ENCODE measurements around the gene GAS2.

The GAS2 gene

DNA sequence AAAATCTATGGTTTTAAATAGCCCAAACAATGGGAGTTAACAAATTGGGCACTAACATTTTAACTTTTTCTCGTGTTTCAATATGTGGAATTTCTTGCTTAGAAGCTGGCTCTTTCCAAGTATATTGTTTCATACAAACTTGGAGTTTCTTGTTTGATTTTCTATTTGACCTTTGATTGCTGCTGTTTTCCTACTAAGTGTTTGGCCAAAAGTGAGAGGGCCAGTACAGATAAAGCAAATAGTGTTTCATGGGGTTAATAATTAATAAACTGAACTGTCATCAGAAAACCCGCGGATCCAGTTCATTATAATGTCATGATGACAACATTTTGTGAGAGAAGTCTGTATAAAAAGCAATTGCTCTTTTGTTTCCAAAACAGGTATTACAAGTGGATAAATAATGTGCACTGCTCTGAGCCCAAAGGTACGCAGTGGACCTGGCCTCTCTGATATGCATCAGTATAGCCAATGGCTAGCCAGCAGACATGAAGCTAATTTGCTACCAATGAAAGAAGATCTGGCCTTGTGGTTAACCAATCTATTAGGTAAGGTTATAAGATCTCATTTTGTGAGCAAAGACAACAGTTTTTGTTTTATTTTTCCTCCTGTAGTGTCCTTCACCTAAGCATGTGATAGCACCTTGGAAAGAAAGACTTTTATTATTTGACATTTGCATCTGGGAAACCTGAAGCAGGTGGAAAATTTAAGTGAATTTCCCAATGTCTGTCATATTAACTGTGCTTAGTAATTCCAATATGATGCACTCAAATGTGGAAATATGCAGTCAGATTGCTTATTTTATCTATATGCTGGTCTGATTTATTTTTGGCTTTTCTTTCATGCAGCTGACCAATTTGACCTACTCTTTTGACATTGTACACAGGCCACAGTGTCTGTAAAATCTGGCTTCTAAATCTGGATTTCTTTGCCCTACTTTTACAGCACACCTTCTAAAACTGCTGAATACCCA lies 8.3 kb downstream of the GAS2 start:
- no peak for DNase-seq

DNA sequence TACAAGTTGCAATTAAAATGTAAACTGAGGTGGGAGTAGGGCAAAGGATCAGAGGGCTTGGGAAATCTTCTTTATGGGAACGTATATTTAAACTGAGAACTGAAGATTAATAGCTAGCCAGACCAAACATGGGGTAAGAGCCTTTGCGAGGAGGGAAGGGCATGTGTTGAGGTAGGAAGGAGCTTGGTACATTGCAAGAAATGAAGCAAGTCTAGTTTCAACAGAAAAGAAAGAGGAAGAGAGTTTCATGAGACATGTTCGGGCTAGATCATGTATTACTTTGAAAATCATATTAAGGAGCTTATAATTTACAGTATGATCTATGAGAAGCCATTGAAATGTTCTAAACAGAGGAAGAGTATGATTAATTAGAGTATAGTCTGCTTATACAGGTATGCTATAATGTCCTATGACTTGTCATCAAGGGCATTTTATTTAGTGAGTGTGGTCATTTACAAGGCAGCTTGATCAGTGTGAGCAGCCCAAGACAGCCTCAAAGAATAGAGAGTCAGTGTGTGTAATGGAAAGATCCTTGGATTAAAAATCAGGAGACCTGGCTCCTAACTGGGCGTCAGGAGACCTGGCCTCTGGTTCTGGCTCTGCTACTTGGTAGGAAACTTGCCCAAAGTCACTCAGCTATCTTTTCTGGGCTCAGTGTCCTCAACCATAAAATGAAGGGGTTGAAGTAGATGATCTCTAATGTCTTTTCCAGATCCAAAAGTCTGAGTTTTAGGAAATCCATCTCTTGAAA lies 10.9 kb downstream of the GAS2 start:
- no peak for DNase-seq

DNA sequence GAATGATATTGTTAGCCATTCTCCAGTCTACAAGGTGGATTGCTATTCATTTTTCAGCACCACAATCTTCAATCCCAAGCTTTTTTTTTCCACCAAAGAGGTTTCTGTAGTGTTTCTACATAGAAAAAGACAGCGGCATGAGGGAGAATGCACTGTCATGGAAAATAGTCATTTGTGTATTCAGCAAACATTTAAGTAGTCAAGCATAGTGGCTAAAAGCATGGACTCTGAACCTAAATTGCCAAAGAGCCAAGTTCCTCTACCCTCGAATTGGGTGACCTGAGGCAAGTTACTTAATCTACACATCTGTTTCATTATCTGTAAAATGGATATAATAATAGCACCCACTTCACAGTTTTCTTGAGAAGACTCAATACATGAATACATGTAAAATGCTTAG lies 14.2 kb downstream of the GAS2 start:
- no peak for DNase-seq

GRCh38 chr11:22681281-22681812 lies 14.9 kb downstream of the GAS2 start:
- no peak for DNase-seq

- no peak for DNase-seq
Observed at GRCh38 chr11:22684082-22684481, 17.7 kb downstream of the GAS2 start.

- DNase-seq, result no peak
Observed at GRCh38 chr11:22685111-22685510, 18.7 kb downstream of the GAS2 start.

DNA sequence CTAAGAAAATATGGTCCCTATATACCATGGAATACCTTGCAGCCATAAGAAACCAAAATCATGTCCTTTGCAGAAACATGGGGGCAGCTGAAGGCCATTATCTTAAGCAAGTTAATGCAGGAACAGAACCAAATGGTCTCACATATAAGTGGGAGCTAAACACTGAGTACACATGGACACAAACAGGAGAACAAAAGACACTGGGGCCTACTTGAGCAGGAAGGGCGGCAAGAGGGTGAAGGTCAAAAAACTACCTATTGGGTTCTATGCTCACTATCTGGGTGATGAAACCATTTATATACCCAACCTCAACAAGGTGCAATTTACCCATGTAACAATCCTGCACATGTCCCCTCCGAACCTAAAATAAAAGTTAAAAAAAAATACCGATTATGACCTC lies 22.5 kb downstream of the GAS2 start:
- no peak for DNase-seq

- no peak for DNase-seq
Observed at GRCh38 chr11:22690257-22690656, 23.8 kb downstream of the GAS2 start.

- DNase-seq, result no peak
Observed at GRCh38 chr11:22690871-22691270, 24.5 kb downstream of the GAS2 start.

- no peak for DNase-seq
Observed at GRCh38 chr11:22699388-22699787, 33.0 kb downstream of the GAS2 start.

DNA sequence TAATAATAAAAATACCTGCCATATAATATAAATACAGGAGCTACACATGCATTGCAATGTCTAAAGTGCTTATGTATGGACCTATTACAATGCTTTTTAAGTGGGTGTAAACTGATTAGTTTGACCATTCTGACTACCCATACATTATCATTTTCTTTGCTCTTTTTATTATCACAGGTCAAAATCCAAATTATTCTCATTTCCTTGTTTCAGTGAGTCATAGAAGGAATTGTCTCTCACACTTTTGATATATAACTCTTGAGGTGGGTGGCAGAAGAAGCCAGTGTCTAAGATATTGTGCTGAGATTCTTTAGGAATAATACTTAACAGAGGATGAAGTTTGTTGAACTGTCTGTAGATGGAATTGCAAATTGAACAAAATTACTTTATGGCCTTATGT lies 35.6 kb downstream of the GAS2 start:
- DNase-seq, result no peak

DNA sequence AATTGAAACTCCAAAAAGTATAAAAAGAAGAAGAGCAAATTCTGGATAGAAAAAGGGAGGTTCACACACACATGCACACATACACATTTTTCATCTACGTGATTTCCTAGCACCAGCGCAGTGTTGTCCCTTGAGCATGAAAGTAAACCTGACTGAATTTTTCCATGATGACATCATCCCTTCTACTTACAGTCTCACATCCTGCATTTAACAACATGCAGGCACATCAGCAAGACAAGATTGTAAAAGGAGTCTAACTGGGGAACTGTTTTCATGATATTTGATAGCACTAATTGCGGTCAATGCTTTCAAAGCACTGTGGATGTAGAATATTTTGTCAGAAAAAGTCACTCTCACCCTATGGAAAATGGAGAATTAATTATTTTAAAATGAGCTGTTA lies 36.6 kb downstream of the GAS2 start:
- no peak for DNase-seq

DNA sequence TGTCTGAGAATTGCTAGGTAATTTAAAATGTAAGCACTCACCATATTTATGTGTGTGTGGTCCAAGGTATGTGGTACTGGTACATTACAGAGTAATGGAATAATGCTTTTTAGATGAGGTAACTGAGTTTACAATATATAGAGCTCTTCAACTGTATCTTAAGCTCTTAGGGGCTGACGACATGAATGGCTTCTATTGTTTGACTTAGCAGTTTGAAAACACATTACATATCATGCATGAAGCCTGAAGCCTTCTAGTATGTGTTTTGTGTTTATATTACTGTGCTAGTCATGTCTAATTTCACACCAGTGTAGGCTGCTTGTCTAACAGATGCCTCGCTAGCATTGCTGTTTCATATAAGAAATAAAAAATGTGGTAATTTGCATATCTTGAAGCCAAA lies 37.2 kb downstream of the GAS2 start:
- no peak for DNase-seq

DNA sequence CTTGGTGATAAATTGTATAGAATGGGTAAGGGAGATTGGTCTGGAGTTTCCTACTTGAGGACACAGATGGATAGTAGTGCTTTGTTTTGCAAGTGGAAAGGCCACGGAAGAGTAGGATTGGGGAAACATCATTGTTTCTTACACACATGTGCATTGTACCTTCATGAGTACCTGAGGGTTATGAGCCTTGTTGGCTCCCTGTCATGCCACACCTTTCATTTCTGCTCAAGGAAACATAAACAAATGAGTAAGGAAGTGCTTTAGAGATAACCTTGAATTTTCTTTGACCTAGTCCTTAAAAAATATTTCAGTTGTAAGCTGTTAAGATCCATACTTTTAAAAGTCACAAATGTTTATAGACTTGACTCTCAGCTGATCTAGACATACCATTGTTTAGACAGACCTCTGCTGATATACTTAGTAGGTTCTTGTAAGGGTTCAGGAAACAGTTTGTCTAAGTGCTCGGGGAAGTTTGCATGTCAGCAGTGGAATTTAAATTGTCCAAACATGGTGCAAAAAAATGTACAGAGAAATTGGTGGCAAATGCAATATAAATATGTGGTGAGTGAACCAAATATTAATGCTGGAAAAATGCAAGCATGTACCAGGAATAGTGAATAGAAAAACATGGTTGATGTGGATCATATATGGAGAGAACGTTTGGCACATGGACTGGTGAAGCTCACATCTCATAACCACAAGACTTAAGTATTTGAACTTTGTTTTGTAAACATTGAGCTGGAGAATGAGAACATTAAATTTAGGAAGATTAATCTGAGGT lies 40.9 kb downstream of the GAS2 start:
- DNase-seq, result no peak

- DNase-seq, result no peak
Observed at GRCh38 chr11:22711071-22711770, 44.8 kb downstream of the GAS2 start.

DNA sequence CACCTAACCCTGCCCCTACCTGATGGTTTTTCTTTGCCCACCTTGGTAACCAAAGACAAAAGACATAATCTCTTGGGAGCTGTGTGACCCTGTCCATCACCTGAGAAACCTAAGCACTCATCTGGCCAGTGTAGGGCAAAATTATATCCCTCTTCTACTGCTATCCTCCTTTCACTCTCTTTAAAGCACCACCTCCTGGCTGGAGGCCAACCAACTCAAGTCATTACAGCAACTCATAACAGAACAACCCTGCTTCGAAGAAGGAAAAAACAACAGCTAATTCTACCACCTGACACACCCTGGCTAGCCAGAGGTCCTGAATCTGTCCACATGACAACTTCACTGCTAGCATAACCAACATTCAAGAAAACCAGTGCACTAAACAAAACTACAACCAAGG lies 45.5 kb downstream of the GAS2 start:
- no peak for DNase-seq

DNA sequence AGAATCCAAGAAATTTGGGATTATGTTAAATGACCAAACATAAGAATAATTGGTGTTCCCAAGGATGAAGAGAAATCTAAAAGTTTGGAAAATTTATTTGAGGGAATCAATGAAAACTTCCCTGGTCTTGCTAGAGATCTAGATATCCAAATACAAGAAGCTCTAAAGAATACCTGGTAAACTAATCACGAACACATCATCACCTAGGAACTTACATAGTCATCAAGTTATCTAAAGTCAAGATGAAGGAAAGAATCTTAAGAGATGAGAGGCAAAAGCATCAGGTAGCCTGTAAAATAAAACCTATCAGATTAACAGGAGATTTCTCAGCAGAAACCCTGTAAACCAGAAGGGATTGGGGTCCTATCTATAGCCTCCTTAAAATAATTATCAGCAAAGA lies 46.9 kb downstream of the GAS2 start:
- DNase-seq, result no peak

DNA sequence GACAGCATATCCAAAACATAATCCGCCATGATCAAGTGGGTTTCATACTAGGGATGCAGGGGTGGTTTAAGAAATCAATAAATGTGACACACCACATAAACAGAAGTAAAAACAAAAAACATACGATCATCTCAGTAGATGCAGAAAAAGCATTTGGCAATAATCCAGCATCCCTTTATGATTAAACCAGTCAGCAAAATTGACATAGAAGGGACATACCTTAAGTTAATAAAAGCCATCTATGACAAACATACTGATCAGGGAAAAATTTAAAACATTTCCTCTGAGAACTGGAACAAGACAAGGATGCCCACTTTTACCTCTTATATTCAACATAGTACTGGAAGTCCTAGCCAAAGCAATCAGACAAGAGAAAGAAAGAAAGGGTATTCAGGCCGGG lies 49.6 kb downstream of the GAS2 start:
- DNase-seq, result no peak

GRCh38 chr11:22720457-22720856 lies 54.0 kb downstream of the GAS2 start:
- DNase-seq, result no peak

- no peak for DNase-seq
Observed at GRCh38 chr11:22723274-22723673, 56.9 kb downstream of the GAS2 start.

DNA sequence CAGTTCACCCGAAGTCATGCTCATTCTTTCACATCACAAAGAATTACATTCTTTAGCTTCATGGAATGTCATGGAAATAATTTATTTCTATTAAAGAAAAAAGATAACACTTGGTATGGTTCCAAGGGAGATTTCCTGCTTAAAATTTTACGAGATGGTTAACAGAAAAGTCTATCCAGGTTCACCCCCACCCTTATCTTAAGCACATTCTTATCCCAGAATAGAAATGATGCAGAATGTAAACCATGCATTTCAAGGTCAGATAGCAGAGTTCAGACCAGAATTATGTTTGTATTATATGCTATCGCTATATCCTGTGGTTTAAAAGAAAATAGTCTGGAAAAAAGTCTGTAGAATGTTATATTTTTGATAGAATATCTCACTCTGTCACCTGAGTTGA lies 58.7 kb downstream of the GAS2 start:
- DNase-seq, result no peak

DNA sequence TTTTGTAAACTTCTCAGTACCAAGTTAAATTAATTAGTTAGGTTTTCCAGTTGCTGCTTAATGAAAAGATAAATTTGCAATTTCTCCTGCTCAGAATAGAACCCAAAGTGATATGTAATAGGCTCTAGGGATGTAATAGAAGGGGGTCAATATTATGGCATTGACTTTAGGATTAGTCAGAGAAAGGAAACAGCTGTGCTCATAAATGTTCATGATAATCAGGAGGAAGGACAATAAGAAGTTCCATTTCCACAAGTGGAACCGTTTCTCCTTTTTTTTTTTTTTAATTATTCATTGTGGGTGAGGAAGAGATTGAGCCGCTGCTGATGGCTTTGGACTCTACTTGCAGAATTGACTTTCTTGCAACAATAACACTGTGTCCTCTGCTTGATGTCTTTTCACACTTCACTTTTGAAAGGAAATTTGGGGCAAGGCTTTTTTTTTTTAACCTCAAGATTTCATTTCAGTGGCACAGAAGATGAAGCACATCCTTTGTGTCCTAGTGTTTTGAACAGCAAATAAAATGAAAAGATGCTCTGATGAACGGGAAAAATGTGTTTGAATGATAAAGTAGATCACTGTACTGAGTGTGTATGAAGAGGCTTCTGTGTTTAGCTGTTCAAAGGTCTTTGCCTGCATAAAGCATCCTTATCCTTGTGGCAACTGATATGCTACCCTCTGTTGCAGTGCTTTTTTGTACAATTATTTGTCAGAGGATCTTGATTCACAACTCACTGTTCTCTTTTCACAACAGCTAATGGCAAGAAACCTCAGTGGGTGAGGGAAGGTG lies 62.4 kb downstream of the GAS2 start:
- no peak for DNase-seq

Data from CD4-positive, alpha-beta T cell treated with Interleukin-15 for 1 hour (primary cell).